ENCODE results near the gene TOR2A.

The TOR2A gene

GRCh38 chr9:127717766-127718165 lies 17.3 kb downstream of the TOR2A start:
- DNase-seq: no peak

GRCh38 chr9:127716412-127716811 lies 18.7 kb downstream of the TOR2A start:
- DNase-seq: no peak

GRCh38 chr9:127715470-127716337 lies 19.4 kb downstream of the TOR2A start, which contains the start of the genes PTRH1 and TTC16:
Gene PTRH1 (minus strand): TSS chr9:127715663. CDS start chr9:127715639, 24 bp downstream.
Gene TTC16 (plus strand): TSS chr9:127716079. CDS start chr9:127716146, 67 bp downstream.
- DNase-seq: peak; percentile 93

GRCh38 chr9:127714951-127715469 lies 20.1 kb downstream of the TOR2A start:
- no peak for DNase-seq

GRCh38 chr9:127714020-127714750 lies 20.9 kb downstream of the TOR2A start:
- no peak for DNase-seq

GRCh38 chr9:127712867-127713266 lies 22.2 kb downstream of the TOR2A start:
- no peak for DNase-seq

GRCh38 chr9:127712371-127712770 lies 22.7 kb downstream of the TOR2A start:
- no peak for DNase-seq

- DNase-seq: no peak
Measured at GRCh38 chr9:127711831-127712274, 23.2 kb downstream of the TOR2A start.

GRCh38 chr9:127711226-127711701 lies 23.8 kb downstream of the TOR2A start:
- no peak for DNase-seq

GRCh38 chr9:127710204-127710783 lies 24.8 kb downstream of the TOR2A start:
- DNase-seq: no peak

- no peak for DNase-seq
Measured at GRCh38 chr9:127708952-127709587, 26.0 kb downstream of the TOR2A start.

GRCh38 chr9:127707766-127708165 lies 27.3 kb downstream of the TOR2A start:
- DNase-seq: no peak

- DNase-seq: no peak
Measured at GRCh38 chr9:127706836-127707241, 28.3 kb downstream of the TOR2A start, which contains the start of gene CFAP157. Gene CFAP157 (plus strand): TSS chr9:127706988. CDS start chr9:127707032, 44 bp downstream.

GRCh38 chr9:127705577-127706379 lies 29.3 kb downstream of the TOR2A start:
- DNase-seq: no peak

GRCh38 chr9:127703289-127703946 lies 31.7 kb downstream of the TOR2A start:
- DNase-seq: no peak

- no peak for DNase-seq
Measured at GRCh38 chr9:127700594-127701255, 34.4 kb downstream of the TOR2A start.

- DNase-seq: no peak
Measured at GRCh38 chr9:127700140-127700539, 35.0 kb downstream of the TOR2A start.

- DNase-seq: peak; percentile 69
Measured at GRCh38 chr9:127698985-127699670, 36.0 kb downstream of the TOR2A start.

- no peak for DNase-seq
Measured at GRCh38 chr9:127698386-127698785, 36.7 kb downstream of the TOR2A start.

GRCh38 chr9:127697575-127697974 lies 37.5 kb downstream of the TOR2A start:
- no peak for DNase-seq
